ENCODE measurements around the gene DIP2B. TPM values are rescaled to one million over a fixed set of nuclear protein-coding genes. Genes with fewer than 3 reads are reported as not detected.

Gene DIP2B
- total RNA-seq, 1 donor from 2014 or later = 21.1 TPM

- TF ChIP-seq CTCF (IDR thresholded peaks at IDR 0.05; ENCODE audit: insufficient read depth, low read length, severe bottlenecking) = no peak
- Histone ChIP-seq H3K4me3 (ENCODE audit: low read depth, low read length) (no peak overlapping the region), H3K27me3 (ENCODE audit: control insufficient read depth, insufficient read depth, low read length) (no peaks in the 10 kb centered on the region), H3K36me3 (ENCODE audit: control insufficient read depth, insufficient read depth, low read length) (no peaks in the 10 kb centered on the region)
- FAIRE-seq (no peak), DNase-seq (ENCODE audit: low read depth) (peak; percentile 91)
These were observed 137.3 kb downstream of the DIP2B start for GRCh38 chr12:50642035-50642451.

GRCh38 chr12:50642761-50643160 is 138.0 kb downstream of the DIP2B start:
- peak; percentile 48 for TF ChIP-seq CTCF (IDR thresholded peaks at IDR 0.05; ENCODE audit: insufficient read depth, low read length, severe bottlenecking)
- FAIRE-seq = no peak
- H3K4me3 ChIP-seq (ENCODE audit: low read depth, low read length) = no peak overlapping the region

GRCh38 chr12:50647031-50647430 is 142.2 kb downstream of the DIP2B start:
- no peak overlapping the region for H3K4me3 ChIP-seq (ENCODE audit: low read depth, low read length)
- DNase-seq (ENCODE audit: low read depth) (no peak), FAIRE-seq (no peak)
- no peaks in the 10 kb centered on the region for H3K27me3 ChIP-seq (ENCODE audit: control insufficient read depth, insufficient read depth, low read length)
- H3K36me3 ChIP-seq (ENCODE audit: control insufficient read depth, insufficient read depth, low read length) = no peaks in the 10 kb centered on the region
- TF ChIP-seq CTCF (IDR thresholded peaks at IDR 0.05; ENCODE audit: insufficient read depth, low read length, severe bottlenecking) = no peak

More at GRCh38 chr12:50642761-50643160, 138.0 kb downstream of the DIP2B start:
- no peaks in the 10 kb centered on the region for H3K27me3 ChIP-seq (ENCODE audit: control insufficient read depth, insufficient read depth, low read length)
- no peaks in the 10 kb centered on the region for H3K36me3 ChIP-seq (ENCODE audit: control insufficient read depth, insufficient read depth, low read length)
- DNase-seq (ENCODE audit: low read depth) = peak; percentile 93

- no peaks in the 10 kb centered on the region for H3K36me3 ChIP-seq (ENCODE audit: control insufficient read depth, insufficient read depth, low read length)
- no peak overlapping the region for H3K4me3 ChIP-seq (ENCODE audit: low read depth, low read length)
- peak; percentile 80 for DNase-seq (ENCODE audit: low read depth)
- TF ChIP-seq CTCF (IDR thresholded peaks at IDR 0.05; ENCODE audit: insufficient read depth, low read length, severe bottlenecking) = no peak
- H3K27me3 ChIP-seq (ENCODE audit: control insufficient read depth, insufficient read depth, low read length) = no peaks in the 10 kb centered on the region
- FAIRE-seq = no peak
These were observed 142.7 kb downstream of the DIP2B start for GRCh38 chr12:50647479-50647878.

- DNase-seq (ENCODE audit: low read depth) (no peak), FAIRE-seq (no peak)
- Histone ChIP-seq H3K4me3 (ENCODE audit: low read depth, low read length) (no peak overlapping the region), H3K36me3 (ENCODE audit: control insufficient read depth, insufficient read depth, low read length) (no peaks in the 10 kb centered on the region), H3K27me3 (ENCODE audit: control insufficient read depth, insufficient read depth, low read length) (no peaks in the 10 kb centered on the region)
- no peak for TF ChIP-seq CTCF (IDR thresholded peaks at IDR 0.05; ENCODE audit: insufficient read depth, low read length, severe bottlenecking)
These were observed 145.5 kb downstream of the DIP2B start for GRCh38 chr12:50650285-50650684.

- Histone ChIP-seq H3K36me3 (ENCODE audit: control insufficient read depth, insufficient read depth, low read length) (no peaks in the 10 kb centered on the region), H3K4me3 (ENCODE audit: low read depth, low read length) (no peak overlapping the region), H3K27me3 (ENCODE audit: control insufficient read depth, insufficient read depth, low read length) (no peaks in the 10 kb centered on the region)
- TF ChIP-seq CTCF (IDR thresholded peaks at IDR 0.05; ENCODE audit: insufficient read depth, low read length, severe bottlenecking) = no peak
- FAIRE-seq = no peak
- DNase-seq (ENCODE audit: low read depth) = no peak
These were observed 150.7 kb downstream of the DIP2B start for GRCh38 chr12:50655374-50655921.
